AG09309 (cell line): ENCODE measurements around the gene ATG9A.

Experiments used
- DNase-seq: peaks from one replicate; pipeline ENCODE4 v3.0.0-alpha.2; 2010; ENCODE audit warnings: low read depth
- H3K4me3 ChIP-seq: 2 replicates; pipeline ENCODE4 v1.5.1; 2011; ENCODE audit warnings: mild to moderate bottlenecking, low read depth, low read length, moderate library complexity; ENCODE audit not compliant: control insufficient read depth
- CTCF ChIP-seq: IDR thresholded peaks from 2 replicates; pipeline ENCODE4 v1.5.1; 2011; ENCODE audit warnings: mild to moderate bottlenecking, low read depth, low read length, inconsistent platforms; ENCODE audit not compliant: insufficient read depth, control insufficient read depth; ENCODE audit errors: missing control alignments

The ATG9A gene

DNA sequence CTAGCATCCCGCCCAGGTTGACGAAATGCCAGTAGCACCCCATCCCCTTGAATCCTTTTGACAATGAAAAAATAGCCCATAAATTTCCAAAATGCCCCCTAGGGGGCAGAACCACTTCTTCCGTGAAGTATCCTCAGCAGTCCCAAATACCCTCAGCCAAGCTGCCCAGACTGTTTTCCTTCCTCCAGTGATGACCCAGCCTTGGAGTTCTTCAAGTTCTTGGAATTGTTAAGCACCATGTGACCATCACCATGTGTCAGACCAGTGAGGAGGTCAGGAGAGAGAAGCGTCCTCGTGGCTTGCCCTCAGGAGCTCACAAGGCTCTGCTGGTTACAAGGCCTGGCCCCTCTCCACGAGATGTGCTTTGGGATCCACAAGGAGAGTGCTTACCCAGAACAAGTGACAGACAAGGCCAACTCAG is 58.2 kb downstream of the ATG9A start:
- no peak overlapping the region for H3K4me3 ChIP-seq
- peak; percentile 79 for DNase-seq
- TF ChIP-seq CTCF: peak; percentile 70

GRCh38 chr2:219169930-219170654 is 59.3 kb downstream of the ATG9A start, which contains the start of gene SLC23A3:
TSS of gene SLC23A3 (minus strand) at chr2:219170029. CDS start at chr2:219169984, 45 bp downstream.
- TF ChIP-seq CTCF: no peak
- DNase-seq: no peak
- H3K4me3 ChIP-seq: no peak within 1 kb of the TSS
